ENCODE measurements around the gene ADK. TPM values are rescaled to one million over a fixed set of nuclear protein-coding genes. Genes with fewer than 3 reads are reported as not detected.

The ADK gene
- total RNA-seq, 1 experiment from 2014 or later = 26.8 TPM

DNA sequence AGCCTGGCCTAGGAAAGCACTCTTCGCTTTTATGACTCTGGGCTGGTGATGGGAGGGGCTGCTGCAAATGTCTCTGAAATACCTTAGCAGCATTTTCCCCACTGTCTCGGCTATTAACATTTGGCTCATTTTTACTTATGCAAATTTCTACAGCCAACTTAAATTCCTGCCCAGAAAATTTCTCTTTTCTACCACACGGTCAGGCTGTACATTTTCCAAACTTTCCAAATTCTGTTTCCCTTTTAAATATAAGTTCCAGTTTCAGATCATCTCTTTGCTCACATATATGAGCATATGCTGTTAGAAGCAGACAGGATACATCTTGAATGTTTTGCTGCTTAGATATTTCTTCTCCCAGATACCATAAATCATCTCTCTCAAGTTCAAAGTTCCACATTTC is 332.3 kb downstream of the ADK start:
- no peak overlapping the region for H2BK15ac ChIP-seq (ENCODE audit: low read depth, low read length)
- H3K4ac ChIP-seq (ENCODE audit: low read depth, low read length) = no peak overlapping the region
- H3K27ac ChIP-seq (ENCODE audit: insufficient read length, low read depth, low read length) = no peak overlapping the region
- H2BK5ac ChIP-seq (ENCODE audit: insufficient read length, low read length) = no peak overlapping the region
- H3K27me3 Mint-ChIP-seq (ENCODE audit: low read depth) = no peaks in the 10 kb centered on the region
- no peak overlapping the region for H4K8ac ChIP-seq (replicated peaks; ENCODE audit: insufficient read length, low read depth, low read length)
- no peak overlapping the region for H3K23ac ChIP-seq (ENCODE audit: insufficient read length, low read depth, low read length)
- no peak overlapping the region for H3K4me3 Mint-ChIP-seq
- H3K27ac Mint-ChIP-seq = no peak overlapping the region
- no peak overlapping the region for H3K56ac ChIP-seq (ENCODE audit: insufficient read length, low read depth, low read length)
- no peak overlapping the region for H2AFZ ChIP-seq (ENCODE audit: low read length)
- no peak overlapping the region for H3K9ac ChIP-seq (ENCODE audit: extremely low read depth, insufficient read length, low read length)
- H2AK5ac ChIP-seq (ENCODE audit: insufficient read length, low read length) = no peak overlapping the region
- 0 out of 4 replicates have a peak, but pooled peaks cover 0 to 2% of the 10 kb centered on the region in 2 experiments for H3K4me1 Mint-ChIP-seq
- no CpG with 5 or more reads among the region's 3 CpGs for WGBS (ENCODE audit: extremely low coverage, insufficient read length, low lambda C conversion rate)
- H3K18ac ChIP-seq (ENCODE audit: insufficient read length, low read depth, low read length) = no peak overlapping the region
- H3K4me1 ChIP-seq (ENCODE audit: insufficient read depth, low read length) = no peaks in the 10 kb centered on the region
- H3K9me3 ChIP-seq (ENCODE audit: control insufficient read depth, low read depth, low read length) = no peaks in the 10 kb centered on the region
- H3K36me3 Mint-ChIP-seq (ENCODE audit: insufficient read depth in 1 of 3, low read depth in 3 of 3) = peaks cover 3 to 20% (median 15%) of the 10 kb centered on the region in 3 experiments; a peak in 6 of 7 replicates
- TF ChIP-seq, protein P1, sequence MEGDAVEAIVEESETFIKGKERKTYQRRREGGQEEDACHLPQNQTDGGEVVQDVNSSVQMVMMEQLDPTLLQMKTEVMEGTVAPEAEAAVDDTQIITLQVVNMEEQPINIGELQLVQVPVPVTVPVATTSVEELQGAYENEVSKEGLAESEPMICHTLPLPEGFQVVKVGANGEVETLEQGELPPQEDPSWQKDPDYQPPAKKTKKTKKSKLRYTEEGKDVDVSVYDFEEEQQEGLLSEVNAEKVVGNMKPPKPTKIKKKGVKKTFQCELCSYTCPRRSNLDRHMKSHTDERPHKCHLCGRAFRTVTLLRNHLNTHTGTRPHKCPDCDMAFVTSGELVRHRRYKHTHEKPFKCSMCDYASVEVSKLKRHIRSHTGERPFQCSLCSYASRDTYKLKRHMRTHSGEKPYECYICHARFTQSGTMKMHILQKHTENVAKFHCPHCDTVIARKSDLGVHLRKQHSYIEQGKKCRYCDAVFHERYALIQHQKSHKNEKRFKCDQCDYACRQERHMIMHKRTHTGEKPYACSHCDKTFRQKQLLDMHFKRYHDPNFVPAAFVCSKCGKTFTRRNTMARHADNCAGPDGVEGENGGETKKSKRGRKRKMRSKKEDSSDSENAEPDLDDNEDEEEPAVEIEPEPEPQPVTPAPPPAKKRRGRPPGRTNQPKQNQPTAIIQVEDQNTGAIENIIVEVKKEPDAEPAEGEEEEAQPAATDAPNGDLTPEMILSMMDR (conservative IDR thresholded peaks at IDR 0.05) = no peak
- DNase-seq = no peak
- no peak overlapping the region for H4K5ac ChIP-seq (ENCODE audit: insufficient read length, low read depth, low read length)
- no peak overlapping the region for H3T11ph ChIP-seq (ENCODE audit: low read length)
- H3K79me2 ChIP-seq (ENCODE audit: insufficient read depth, low read length) = no peaks in the 10 kb centered on the region
- no peak overlapping the region for H3K14ac ChIP-seq (ENCODE audit: insufficient read depth, low read length)
- H3K23me2 ChIP-seq (ENCODE audit: insufficient read length, low read depth, low read length, poor library complexity, severe bottlenecking) = no peaks in the 10 kb centered on the region
- no peak overlapping the region for H2BK120ac ChIP-seq (ENCODE audit: low read depth, low read length, poor library complexity, severe bottlenecking)
- H2BK12ac ChIP-seq (ENCODE audit: insufficient read length, low read depth, low read length) = no peak overlapping the region
- H3K27me3 ChIP-seq (ENCODE audit: insufficient read depth, low read length) = no peaks in the 10 kb centered on the region
- no peaks in the 10 kb centered on the region for H3K79me1 ChIP-seq (ENCODE audit: insufficient read depth, low read depth, low read length, poor library complexity, severe bottlenecking)
- no peak overlapping the region for H4K91ac ChIP-seq (ENCODE audit: insufficient read length, low read depth, low read length)
- H2BK20ac ChIP-seq (ENCODE audit: low read depth, low read length, poor library complexity, severe bottlenecking) = no peak overlapping the region
- H3K9me3 Mint-ChIP-seq = peaks cover 9 to 10% of the 10 kb centered on the region in 2 experiments; a peak in 4 of 5 replicates
- no peak overlapping the region for H3K4me2 ChIP-seq (ENCODE audit: insufficient read depth, insufficient read length, low read length)
- H4K20me1 ChIP-seq (ENCODE audit: control insufficient read depth, insufficient read depth, insufficient read length) = no peaks in the 10 kb centered on the region
